ENCODE measurements around the gene GPR183.

Gene GPR183, protein sequence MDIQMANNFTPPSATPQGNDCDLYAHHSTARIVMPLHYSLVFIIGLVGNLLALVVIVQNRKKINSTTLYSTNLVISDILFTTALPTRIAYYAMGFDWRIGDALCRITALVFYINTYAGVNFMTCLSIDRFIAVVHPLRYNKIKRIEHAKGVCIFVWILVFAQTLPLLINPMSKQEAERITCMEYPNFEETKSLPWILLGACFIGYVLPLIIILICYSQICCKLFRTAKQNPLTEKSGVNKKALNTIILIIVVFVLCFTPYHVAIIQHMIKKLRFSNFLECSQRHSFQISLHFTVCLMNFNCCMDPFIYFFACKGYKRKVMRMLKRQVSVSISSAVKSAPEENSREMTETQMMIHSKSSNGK

DNA sequence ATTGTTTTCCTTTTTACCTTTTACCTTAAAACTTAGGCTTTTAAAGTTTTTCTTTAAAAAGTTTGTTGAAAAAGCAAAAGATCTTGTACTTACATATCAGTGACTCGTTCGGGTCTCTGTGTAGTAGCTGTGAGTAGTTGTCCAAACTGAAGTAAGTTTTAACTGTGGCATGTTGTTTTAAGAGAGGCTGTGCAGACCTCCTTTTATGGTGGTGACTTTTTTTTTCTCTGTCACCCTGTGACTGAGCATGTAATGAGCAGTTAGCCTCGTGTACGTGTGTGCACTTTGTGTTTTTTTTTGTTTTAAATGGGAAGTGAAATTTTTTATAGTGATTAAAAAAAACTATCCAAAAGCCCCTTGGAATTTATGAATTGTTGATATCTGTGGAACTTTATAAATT lies at the start of gene GPR183:
GPR183 (minus strand) TSS at position 153 of the 400 bp plus-strand sequence. CDS start 11,254 bp downstream, outside the sequence.
- no peak for DNase-seq (ENCODE audit: low read depth in 2 of 2)

DNA sequence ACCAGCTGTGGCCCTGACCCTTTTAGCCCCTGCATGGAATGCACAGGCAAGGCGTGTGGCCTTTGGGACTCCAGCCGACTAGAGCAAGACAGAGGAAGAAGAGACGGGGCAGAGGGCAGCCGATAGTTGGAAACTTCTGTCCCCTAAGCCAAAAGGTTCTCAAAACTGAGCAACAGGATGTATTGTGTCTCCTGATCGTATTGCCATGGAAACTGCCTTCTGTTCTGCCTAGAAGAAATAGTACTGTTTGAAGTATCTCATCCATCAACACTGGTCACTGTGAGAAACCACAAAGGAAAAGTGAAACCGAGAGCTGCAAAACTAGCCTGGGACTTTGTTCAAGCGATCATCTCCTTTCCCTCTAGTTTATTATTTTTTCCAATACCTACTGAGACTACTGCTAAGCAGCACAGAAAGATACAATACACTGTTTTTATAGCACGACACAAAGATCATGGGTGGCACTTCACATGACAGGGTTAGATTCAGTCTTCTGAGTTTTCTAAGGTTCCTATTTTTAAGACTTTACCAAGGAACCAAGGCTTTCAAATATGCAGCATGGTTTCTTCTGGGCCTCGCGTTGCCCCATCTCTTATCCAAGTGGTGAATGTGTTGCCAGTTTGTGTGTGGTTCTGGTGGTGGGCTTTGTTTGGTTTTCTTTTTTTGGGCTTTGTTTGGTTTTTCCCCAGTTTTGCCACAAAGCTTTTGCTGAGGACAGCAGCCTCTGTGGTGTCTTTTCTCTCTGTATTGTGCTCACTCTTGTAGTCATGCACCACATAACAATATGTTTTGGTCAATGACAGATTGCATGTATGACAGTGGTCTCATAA lies 49.3 kb upstream of the GPR183 start:
- DNase-seq (ENCODE audit: low read depth in 2 of 2) = no peak

GRCh38 chr13:99356012-99356261 lies 48.7 kb upstream of the GPR183 start:
- DNase-seq (ENCODE audit: low read depth in 2 of 2) = no peak

DNA sequence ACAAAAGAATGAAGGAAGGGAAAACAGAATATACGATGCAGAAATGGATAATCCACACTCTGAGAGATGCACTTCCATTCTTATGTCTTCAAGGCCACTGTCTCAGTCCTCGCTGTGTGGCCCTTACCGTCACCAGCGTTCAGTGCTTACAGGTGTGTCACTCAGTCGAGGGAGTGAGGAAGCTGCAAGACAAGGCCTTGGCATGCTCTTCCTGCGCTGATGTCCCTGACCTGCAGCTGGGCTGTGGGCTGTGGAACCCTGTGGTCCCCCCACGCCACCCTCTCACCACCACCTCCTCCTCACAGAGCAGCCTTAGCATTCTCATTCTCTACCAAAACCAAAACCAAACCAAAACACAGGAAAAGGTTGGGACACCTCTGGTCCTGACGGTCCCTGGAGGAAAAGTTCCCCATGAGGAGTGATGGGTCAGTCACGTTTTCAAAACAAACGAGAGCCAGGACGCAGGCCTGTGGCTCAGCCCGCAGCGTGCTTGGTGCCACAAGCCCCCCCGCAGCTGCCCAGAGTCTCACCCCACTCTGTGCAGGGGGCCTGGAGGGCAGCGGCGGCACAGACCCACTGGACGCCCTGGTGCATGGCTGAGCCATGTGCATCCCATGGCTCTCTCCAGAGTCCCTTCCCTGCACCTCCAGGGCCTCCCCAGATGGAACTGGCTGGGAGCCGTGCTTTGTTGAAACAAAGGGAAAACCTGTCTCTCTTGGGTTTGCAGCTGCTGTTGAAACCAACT lies 48.2 kb upstream of the GPR183 start:
- DNase-seq (ENCODE audit: low read depth in 2 of 2) = no peak

- DNase-seq (ENCODE audit: low read depth in 2 of 2) = no peak
Observed at GRCh38 chr13:99354371-99354951, 47.3 kb upstream of the GPR183 start.

DNA sequence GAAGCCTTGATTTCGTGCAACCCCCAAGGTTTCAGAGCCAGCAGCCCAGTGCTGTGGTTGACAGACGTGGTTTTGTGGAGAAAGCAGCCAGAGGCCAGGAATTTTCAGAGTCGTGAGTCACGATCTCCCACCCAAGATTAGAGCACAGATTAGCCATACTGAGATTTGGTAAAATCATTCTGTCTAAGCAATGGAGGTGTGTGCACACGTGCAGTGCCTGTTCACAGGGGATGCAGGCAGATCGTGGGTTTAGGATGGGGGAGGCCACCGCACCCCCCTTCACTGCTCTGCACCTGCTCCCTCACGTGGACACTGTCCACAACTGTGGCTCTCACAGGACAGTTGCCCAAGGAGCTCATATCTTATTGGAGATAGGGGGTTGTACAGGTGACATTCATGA lies 46.6 kb upstream of the GPR183 start:
- DNase-seq (ENCODE audit: low read depth in 2 of 2) = no peak

- DNase-seq (ENCODE audit: low read depth in 2 of 2) = no peak
Observed at GRCh38 chr13:99353246-99353600, 46.0 kb upstream of the GPR183 start.

DNA sequence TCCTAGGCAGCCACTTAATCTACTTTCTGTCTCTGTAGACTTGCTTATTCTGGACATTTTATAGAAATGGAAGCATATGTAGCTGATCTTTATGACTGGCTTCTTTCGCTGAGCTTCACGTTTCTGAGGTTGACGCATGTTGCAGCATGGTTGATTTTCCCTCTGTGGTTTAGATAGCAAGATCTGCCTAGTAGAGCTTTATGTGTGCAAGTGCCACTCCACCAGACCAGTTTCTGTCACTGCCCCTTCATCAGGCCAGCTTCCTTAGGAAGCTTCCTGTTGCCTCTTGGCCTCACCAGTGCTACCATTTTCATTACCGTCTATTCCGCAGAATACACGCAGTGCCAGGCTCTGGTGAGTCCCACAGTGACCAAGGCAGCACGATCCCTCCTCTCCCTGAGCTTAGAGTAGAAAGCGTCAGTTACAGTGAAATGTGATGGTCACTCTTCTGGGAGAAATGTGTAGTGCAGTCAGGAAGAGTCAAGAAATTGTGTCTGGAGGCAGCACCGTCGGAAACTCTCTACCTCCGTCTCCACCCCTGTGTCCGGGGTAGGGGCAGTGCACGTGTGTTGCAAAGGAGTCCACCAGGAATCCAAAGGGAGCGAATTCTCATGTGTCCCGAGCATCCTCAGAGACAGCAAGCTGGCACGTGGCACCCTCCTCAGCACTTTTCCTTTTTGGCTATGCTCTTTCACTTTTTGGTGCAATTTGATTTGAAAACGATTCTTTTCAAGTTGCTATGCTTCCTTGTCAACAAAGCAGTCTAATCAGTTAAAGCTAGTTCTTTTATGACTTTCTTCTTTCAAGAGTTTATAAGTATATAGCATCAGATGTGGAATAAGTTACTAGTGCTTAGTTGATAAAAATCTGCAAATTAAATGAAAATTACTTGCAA lies 45.4 kb upstream of the GPR183 start:
- DNase-seq (ENCODE audit: low read depth in 2 of 2) = no peak

DNA sequence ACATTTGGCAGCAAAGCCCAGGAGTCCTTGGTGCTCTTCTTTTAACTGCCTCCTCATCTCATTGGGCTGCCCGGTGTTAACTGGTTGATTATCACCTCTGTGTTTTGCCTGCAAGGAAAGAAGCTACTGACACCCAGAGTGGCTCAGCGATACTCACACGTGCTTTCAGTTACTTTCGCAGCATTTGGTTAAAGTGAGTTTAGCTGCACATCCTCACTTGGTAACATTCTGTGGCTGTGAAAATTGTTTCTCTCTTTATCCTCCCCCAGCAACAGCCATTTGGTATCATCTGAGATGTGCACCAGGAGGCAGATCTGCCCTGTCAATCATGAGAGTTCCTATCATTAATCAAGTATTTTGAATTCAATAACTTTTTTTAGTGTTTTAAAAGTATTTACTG lies 44.6 kb upstream of the GPR183 start:
- no peak for DNase-seq (ENCODE audit: low read depth in 2 of 2)

DNA sequence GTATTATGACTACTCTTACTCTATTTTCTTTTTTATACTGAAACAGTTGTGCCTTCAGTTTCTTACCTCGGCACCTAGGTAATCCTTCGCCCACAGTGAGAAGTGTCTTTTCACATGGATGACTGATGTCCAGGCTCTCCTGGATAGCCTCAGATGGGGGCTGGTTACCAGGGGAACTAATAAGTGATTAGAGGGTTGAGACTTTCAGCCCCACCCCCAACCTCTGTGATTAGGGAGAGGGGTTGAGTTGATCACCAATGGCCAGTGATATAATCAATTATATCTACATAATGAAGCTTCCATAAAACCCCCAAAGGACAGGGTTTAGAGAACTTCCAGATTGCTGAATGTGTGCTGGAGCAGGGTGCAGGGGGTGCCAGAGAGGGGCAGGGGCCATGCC lies 43.0 kb upstream of the GPR183 start:
- no peak for DNase-seq (ENCODE audit: low read depth in 2 of 2)

DNA sequence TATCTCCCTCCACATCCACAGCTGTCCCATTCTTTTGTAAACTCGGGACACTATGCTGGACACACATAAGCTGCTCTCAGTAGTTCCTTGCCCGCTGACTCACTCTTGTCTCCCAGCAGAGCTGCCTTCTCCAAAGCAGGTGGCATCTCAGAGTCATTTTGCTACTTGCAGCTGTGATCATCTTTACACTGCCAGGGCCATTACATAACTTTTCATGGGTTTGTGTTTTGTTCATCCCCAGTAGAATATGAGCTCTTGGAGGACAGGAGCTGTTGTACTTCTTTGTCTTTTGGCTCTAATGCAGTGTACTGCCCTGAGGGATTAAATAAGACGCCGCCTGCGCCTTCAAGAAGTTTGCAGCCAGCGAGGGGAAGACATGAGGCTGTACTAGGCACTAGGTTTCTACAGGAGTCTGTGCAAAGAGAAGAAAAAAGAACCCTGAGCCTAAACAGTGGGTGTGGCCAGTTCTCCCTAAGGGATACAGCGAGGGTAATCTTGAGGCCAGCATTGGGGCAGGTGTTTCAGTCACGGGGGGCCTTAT lies 40.8 kb upstream of the GPR183 start:
- no peak for DNase-seq (ENCODE audit: low read depth in 2 of 2)

- no peak for DNase-seq (ENCODE audit: low read depth in 2 of 2)
Observed at GRCh38 chr13:99347335-99347878, 40.2 kb upstream of the GPR183 start.

DNA sequence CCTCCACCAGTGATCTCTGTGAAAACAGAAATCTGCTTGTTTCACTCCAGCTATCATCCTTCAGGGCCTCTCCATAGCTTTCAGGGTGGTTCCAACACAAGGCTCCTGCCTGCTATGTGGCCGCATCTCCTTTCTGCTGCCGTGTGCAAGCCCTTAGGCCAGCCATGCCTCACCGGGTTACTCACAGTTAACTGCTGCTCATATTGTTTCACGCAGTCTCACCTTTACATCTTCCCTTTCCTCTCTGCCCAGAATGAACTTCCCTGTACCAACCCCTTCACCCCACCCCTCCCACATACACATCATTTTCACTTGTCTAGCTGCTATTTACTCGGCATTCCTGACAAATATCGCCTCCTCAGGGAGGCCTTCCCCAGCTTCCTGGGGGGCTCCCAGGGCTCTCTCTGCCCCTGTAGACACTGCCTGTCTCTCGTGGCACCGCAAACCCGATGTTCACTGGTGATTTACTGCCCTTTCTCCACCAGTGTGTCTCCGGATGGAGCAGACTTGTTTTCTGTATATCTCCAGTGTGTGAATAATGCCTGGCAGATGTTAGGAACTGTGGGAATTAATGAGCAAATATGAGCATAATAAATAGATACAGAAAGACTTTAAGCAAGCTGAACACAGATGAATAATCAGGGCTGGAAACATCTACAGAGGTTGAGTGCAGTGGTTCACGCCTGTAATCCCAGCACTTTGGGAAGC lies 39.3 kb upstream of the GPR183 start:
- DNase-seq (ENCODE audit: low read depth in 2 of 2) = no peak

DNA sequence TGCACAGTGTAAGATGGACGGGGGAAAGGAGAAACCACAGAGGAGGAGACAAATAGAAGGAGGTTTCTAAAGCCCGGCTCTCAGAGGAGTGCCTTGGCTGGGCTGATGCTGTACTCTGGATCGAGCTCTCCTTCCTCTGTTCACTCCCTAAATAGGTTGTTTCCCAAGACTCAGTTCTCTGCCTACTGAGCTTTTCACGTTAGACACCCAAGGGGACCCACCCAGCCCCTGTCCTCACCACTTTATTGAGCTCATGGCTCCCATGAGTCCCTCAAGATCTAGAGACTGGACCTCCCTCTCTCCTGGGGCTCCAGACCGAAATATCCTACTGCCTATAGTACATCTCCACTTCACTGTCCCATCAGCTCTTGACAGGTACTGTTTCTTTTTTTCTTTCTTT lies 38.1 kb upstream of the GPR183 start:
- DNase-seq (ENCODE audit: low read depth in 2 of 2) = no peak

- DNase-seq (ENCODE audit: low read depth in 2 of 2) = no peak
Observed at GRCh38 chr13:99344610-99345208, 37.5 kb upstream of the GPR183 start.

DNA sequence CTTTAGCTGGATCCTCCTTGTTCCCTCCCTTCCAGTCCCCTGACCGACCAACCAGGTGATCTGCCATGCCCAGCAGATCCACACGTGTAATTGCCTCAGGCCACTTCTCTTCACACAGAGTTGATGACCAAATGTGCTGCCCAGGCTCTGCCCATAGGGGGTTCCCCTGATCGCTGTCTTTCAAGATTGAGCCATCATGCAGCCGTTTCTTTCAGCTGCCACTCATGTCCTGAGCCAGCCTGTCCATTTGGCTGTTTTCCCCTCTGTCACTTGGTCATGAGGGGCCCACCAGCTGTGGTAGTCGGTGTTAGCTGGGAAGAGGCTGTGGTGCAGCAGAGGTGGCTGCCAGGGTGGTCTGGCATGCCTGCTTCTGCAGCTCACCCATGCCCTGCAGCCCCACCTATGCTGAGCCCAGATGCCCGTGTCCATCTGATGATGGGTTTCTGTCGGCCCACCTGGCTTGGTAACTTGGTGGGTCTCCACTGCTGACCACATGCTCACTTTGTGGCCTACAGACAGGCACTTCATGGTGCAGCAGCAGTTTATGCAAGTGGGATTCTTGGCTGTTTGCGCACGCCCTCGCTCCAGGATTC lies 35.6 kb upstream of the GPR183 start:
- DNase-seq (ENCODE audit: low read depth in 2 of 2) = no peak

GRCh38 chr13:99341969-99342722 lies 34.9 kb upstream of the GPR183 start:
- DNase-seq (ENCODE audit: low read depth in 2 of 2) = no peak

DNA sequence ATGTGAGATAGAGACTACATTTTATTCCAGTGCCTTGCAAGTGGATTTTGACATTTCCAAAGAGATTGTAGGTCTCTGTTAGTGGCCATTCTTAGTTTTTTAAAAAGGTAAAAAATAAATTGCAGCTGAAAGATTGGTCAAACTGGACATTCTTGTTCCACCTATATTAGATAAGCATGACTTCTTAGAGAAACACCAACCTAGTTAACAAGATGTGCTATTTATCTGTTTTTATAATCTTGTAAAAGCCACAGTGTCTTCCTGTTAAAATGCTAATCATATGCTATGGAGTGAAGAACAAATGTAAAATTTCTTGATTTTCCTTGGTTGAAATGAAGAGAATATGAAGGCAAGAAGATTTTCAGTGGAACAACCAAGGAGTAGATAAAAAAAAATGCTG lies 33.4 kb upstream of the GPR183 start:
- DNase-seq (ENCODE audit: low read depth in 2 of 2) = no peak

All from stimulated activated CD4-positive, alpha-beta T cell treated with anti-CD3 and anti-CD28 coated beads, Interleukin-1b, Interleukin-23, amount 100 ng/mL, for 1 hour (primary cell).